Loucy (cell line): Measurements from ENCODE around the gene LHPP.

Experiments
- H2AFZ ChIP-seq: fragments of 200-600 bp; sonication (generic); 2 replicates; pipeline ENCODE4 v1.6.0; 2016; ENCODE audit warnings: antibody characterized with exemption, mild to moderate bottlenecking, low read length, moderate library complexity
- H3F3A ChIP-seq: fragments of 200-600 bp; 2 replicates; pipeline ENCODE4 v1.6.0; 2016; ENCODE audit warnings: antibody characterized with exemption, low read depth, mild to moderate bottlenecking
- H3K27me3 ChIP-seq: fragments of 200-600 bp; sonication (generic); 2 replicates; pipeline ENCODE4 v1.6.1; 2014; ENCODE audit warnings: low read length, mild to moderate bottlenecking; ENCODE audit not compliant: insufficient read depth, poor library complexity, severe bottlenecking
- H3K36me3 ChIP-seq: fragments of 200-600 bp; sonication (generic); 2 replicates; pipeline ENCODE4 v1.6.1; 2016; ENCODE audit warnings: low read length; ENCODE audit not compliant: insufficient read depth
- H3K4me1 ChIP-seq: fragments of 200-600 bp; sonication (generic); 2 replicates; pipeline ENCODE4 v1.5.1; 2014; ENCODE audit warnings: low read length, mild to moderate bottlenecking; ENCODE audit not compliant: insufficient read depth, poor library complexity, severe bottlenecking
- H3K4me2 ChIP-seq: fragments of 200-600 bp; sonication (generic); 2 replicates; pipeline ENCODE4 v1.6.0; 2014; ENCODE audit warnings: antibody characterized with exemption, low read length, low read depth, mild to moderate bottlenecking; ENCODE audit not compliant: poor library complexity, severe bottlenecking
- H3K4me3 ChIP-seq: fragments of 200-600 bp; sonication (generic); 2 replicates; pipeline ENCODE4 v1.5.1; 2014; ENCODE audit warnings: low read length, mild to moderate bottlenecking, mixed read lengths; ENCODE audit not compliant: poor library complexity, severe bottlenecking
- H3K79me2 ChIP-seq: fragments of 200-600 bp; sonication (generic); 2 replicates; pipeline ENCODE4 v1.6.1; 2014; ENCODE audit warnings: low read length; ENCODE audit not compliant: insufficient read depth
- H3K9ac ChIP-seq: fragments of 200-600 bp; sonication (generic); 2 replicates; pipeline ENCODE4 v1.6.0; 2014; ENCODE audit warnings: mild to moderate bottlenecking, low read depth, low read length, moderate library complexity; ENCODE audit not compliant: poor library complexity, severe bottlenecking
- H3K9me2 ChIP-seq: fragments of 200-600 bp; sonication (generic); replicated peaks from 2 replicates; pipeline ENCODE4 v1.6.1; 2016; ENCODE audit warnings: low read depth, low read length, mixed read lengths
- H3K9me3 ChIP-seq: fragments of 200-600 bp; sonication (generic); 2 replicates; pipeline ENCODE4 v1.6.1; 2014; ENCODE audit warnings: mild to moderate bottlenecking, antibody characterized with exemption, low read length, low read depth; ENCODE audit not compliant: insufficient read depth
- H4K20me1 ChIP-seq: fragments of 200-600 bp; sonication (generic); 2 replicates; pipeline ENCODE4 v1.6.0; 2014; ENCODE audit warnings: antibody characterized with exemption, low read length, mild to moderate bottlenecking; ENCODE audit not compliant: insufficient read depth, poor library complexity, severe bottlenecking
- CTCF ChIP-seq: fragments of 200-600 bp; sonication (generic); conservative IDR thresholded peaks from 2 replicates; pipeline ENCODE4 v1.5.1; 2014; ENCODE audit warnings: mild to moderate bottlenecking, antibody characterized with exemption, low read length
- EZH2phosphoT487 ChIP-seq: fragments of 200-600 bp; IDR thresholded peaks from 2 replicates; pipeline ENCODE4 v1.6.1; 2018; ENCODE audit warnings: antibody characterized with exemption, mild to moderate bottlenecking, moderate library complexity, borderline replicate concordance

The LHPP gene

GRCh38 chr10:124552691-124553276 lies 91.2 kb downstream of the LHPP start:
- Histone ChIP-seq H3K4me1 (no peaks in the 10 kb centered on the region), H4K20me1 (no peaks in the 10 kb centered on the region), H3K4me2 (no peak overlapping the region), H3K9ac (no peak overlapping the region), H3K79me2 (no peaks in the 10 kb centered on the region), H3K4me3 (no peak overlapping the region), H3K9me3 (no peaks in the 10 kb centered on the region), H3K9me2 (no peaks in the 10 kb centered on the region), H3K36me3 (no peaks in the 10 kb centered on the region), H2AFZ (no peak overlapping the region), H3F3A (no peaks in the 10 kb centered on the region), H3K27me3 (no peaks in the 10 kb centered on the region)
- no peak for TF ChIP-seq EZH2phosphoT487
- TF ChIP-seq CTCF: no peak

GRCh38 chr10:124554085-124554858 lies 92.6 kb downstream of the LHPP start:
- Histone ChIP-seq H3K9me2 (no peaks in the 10 kb centered on the region), H3K79me2 (no peaks in the 10 kb centered on the region), H3K9me3 (no peaks in the 10 kb centered on the region), H3K36me3 (no peaks in the 10 kb centered on the region), H3K27me3 (no peaks in the 10 kb centered on the region), H3K4me3 (no peak overlapping the region), H3F3A (no peaks in the 10 kb centered on the region), H3K9ac (no peak overlapping the region), H4K20me1 (no peaks in the 10 kb centered on the region), H3K4me1 (no peaks in the 10 kb centered on the region), H3K4me2 (no peak overlapping the region), H2AFZ (no peak overlapping the region)
- TF ChIP-seq CTCF (no peak), EZH2phosphoT487 (no peak)

- Histone ChIP-seq H3K79me2 (no peaks in the 10 kb centered on the region), H3F3A (no peaks in the 10 kb centered on the region), H3K4me1 (no peaks in the 10 kb centered on the region), H3K4me3 (no peak overlapping the region), H3K27me3 (no peaks in the 10 kb centered on the region), H3K4me2 (no peak overlapping the region), H3K36me3 (no peaks in the 10 kb centered on the region), H3K9ac (no peak overlapping the region), H2AFZ (no peak overlapping the region), H4K20me1 (no peaks in the 10 kb centered on the region), H3K9me2 (no peaks in the 10 kb centered on the region), H3K9me3 (no peaks in the 10 kb centered on the region)
- TF ChIP-seq EZH2phosphoT487: no peak
- no peak for TF ChIP-seq CTCF
These were observed 95.5 kb downstream of the LHPP start for GRCh38 chr10:124557167-124557566.
